SU-DHL-6 (cell line): Measurements from ENCODE around the gene SEC23A.

Experiments
- CTCF ChIP-seq: fragments of 200-600 bp; sonication (generic); IDR thresholded peaks from one replicate; pipeline ENCODE4 v1.5.1; 2017; ENCODE audit warnings: antibody characterized with exemption, mild to moderate bottlenecking, low read length, moderate library complexity; ENCODE audit not compliant: insufficient read depth, poor library complexity, severe bottlenecking
- EZH2phosphoT487 ChIP-seq: fragments of 200-600 bp; sonication (generic), shearing (Covaris generic); conservative IDR thresholded peaks from 2 replicates; pipeline ENCODE4 v1.6.1; 2018; ENCODE audit warnings: mild to moderate bottlenecking, antibody characterized with exemption, low read length, moderate library complexity, mixed read lengths

GRCh38 chr14:38982837-38983236 is 120.2 kb downstream of the SEC23A start:
- TF ChIP-seq CTCF (no peak), EZH2phosphoT487 (no peak)
